ENCODE measurements around the gene CREM. TPM values are rescaled to one million over a fixed set of nuclear protein-coding genes. Genes with fewer than 3 reads are reported as not detected.

The CREM gene
- total RNA-seq, 1 donor from 2014 or later = 189 TPM

GRCh38 chr10:35112571-35112970 lies 14.1 kb upstream of the CREM start:
- H3K27me3 Mint-ChIP-seq (ENCODE audit: low read depth) = no peaks in the 10 kb centered on the region
- no peaks in the 10 kb centered on the region for H3K4me1 Mint-ChIP-seq (ENCODE audit: low read depth)
- no peak overlapping the region for H3K4me3 Mint-ChIP-seq (ENCODE audit: low read depth)
- H3K36me3 Mint-ChIP-seq (ENCODE audit: low read depth) = no peaks in the 10 kb centered on the region
- intact Hi-C loops (cut with micrococcal nuclease) = no loop called here
- DNase-seq (ENCODE audit: low spot score) = no peak
- no peak overlapping the region for H3K27ac Mint-ChIP-seq
- H3K9me3 Mint-ChIP-seq = no peaks in the 10 kb centered on the region

GRCh38 chr10:35119378-35119777 lies 7.3 kb upstream of the CREM start:
- peaks cover 6% of the 10 kb centered on the region for H3K27me3 Mint-ChIP-seq (ENCODE audit: low read depth)
- no peaks in the 10 kb centered on the region for H3K36me3 Mint-ChIP-seq (ENCODE audit: low read depth)
- no peaks in the 10 kb centered on the region for H3K9me3 Mint-ChIP-seq
- peaks cover 13% of the 10 kb centered on the region for H3K4me1 Mint-ChIP-seq (ENCODE audit: low read depth)
- no peak for DNase-seq (ENCODE audit: low spot score)
- no peak overlapping the region for H3K4me3 Mint-ChIP-seq (ENCODE audit: low read depth)
- intact Hi-C loops (cut with micrococcal nuclease) = no loop called here
- H3K27ac Mint-ChIP-seq = no peak overlapping the region

GRCh38 chr10:35124540-35124939 lies 2.1 kb upstream of the CREM start:
- no peak for DNase-seq (ENCODE audit: low spot score)
- Mint-ChIP-seq H3K27me3 (ENCODE audit: low read depth) (no peaks in the 10 kb centered on the region), H3K4me1 (ENCODE audit: low read depth) (peaks cover 34% of the 10 kb centered on the region), H3K4me3 (ENCODE audit: low read depth) (peak overlapping the region; percentile 45), H3K36me3 (ENCODE audit: low read depth) (peaks cover 14% of the 10 kb centered on the region), H3K27ac (no peak overlapping the region), H3K9me3 (no peaks in the 10 kb centered on the region)
- intact Hi-C loops (cut with micrococcal nuclease) = loop anchor here (10.0 kb wide), 1 partner anchor 440 kb away; no protein-coding TSS in a partner anchor

- Mint-ChIP-seq H3K36me3 (ENCODE audit: low read depth) (peaks cover 14% of the 10 kb centered on the region), H3K27me3 (ENCODE audit: low read depth) (no peaks in the 10 kb centered on the region), H3K27ac (peak overlapping the region; percentile 92), H3K4me1 (ENCODE audit: low read depth) (peaks cover 45% of the 10 kb centered on the region), H3K4me3 (ENCODE audit: low read depth) (peak overlapping the region; percentile 81), H3K9me3 (no peaks in the 10 kb centered on the region)
- intact Hi-C loops (cut with micrococcal nuclease) = loop anchor here (2.0 to 10.0 kb wide), 5 partner anchors 35 to 516 kb away; partner anchors contain the start of genes CUL2 and FZD8
- no peak for DNase-seq (ENCODE audit: low spot score)
Measured at GRCh38 chr10:35126062-35126529, 550 bp upstream of the CREM start.

GRCh38 chr10:35127289-35127891 lies 744 bp downstream of the CREM start:
- Mint-ChIP-seq H3K4me1 (ENCODE audit: low read depth) (peaks cover 52% of the 10 kb centered on the region), H3K27me3 (ENCODE audit: low read depth) (no peaks in the 10 kb centered on the region), H3K4me3 (ENCODE audit: low read depth) (peak overlapping the region; percentile 90), H3K27ac (peak overlapping the region; percentile 98), H3K9me3 (no peaks in the 10 kb centered on the region), H3K36me3 (ENCODE audit: low read depth) (peaks cover 14% of the 10 kb centered on the region)
- DNase-seq (ENCODE audit: low spot score) = peak; percentile 54
- intact Hi-C loops (cut with micrococcal nuclease) = loop anchor here (1.0 to 10.0 kb wide), 9 partner anchors 22 to 515 kb away; partner anchors contain the start of genes CUL2 and FZD8

GRCh38 chr10:35129185-35129674 lies 2.6 kb downstream of the CREM start:
- intact Hi-C loops (cut with micrococcal nuclease) = loop anchor here (5.0 to 10.0 kb wide), 3 partner anchors 313 to 513 kb away; partner anchors contain the start of gene FZD8

GRCh38 chr10:35130663-35131062 lies 4.0 kb downstream of the CREM start:
- intact Hi-C loops (cut with micrococcal nuclease) = no loop called here
- peaks cover 14% of the 10 kb centered on the region for H3K36me3 Mint-ChIP-seq (ENCODE audit: low read depth)
- peak overlapping the region; percentile 47 for H3K4me3 Mint-ChIP-seq (ENCODE audit: low read depth)
- peaks cover 47% of the 10 kb centered on the region for H3K4me1 Mint-ChIP-seq (ENCODE audit: low read depth)
- DNase-seq (ENCODE audit: low spot score) = no peak
- no peaks in the 10 kb centered on the region for H3K9me3 Mint-ChIP-seq
- no peaks in the 10 kb centered on the region for H3K27me3 Mint-ChIP-seq (ENCODE audit: low read depth)
- H3K27ac Mint-ChIP-seq = peak overlapping the region; percentile 82

More at GRCh38 chr10:35129185-35129674, 2.6 kb downstream of the CREM start:
- Mint-ChIP-seq H3K27me3 (ENCODE audit: low read depth) (no peaks in the 10 kb centered on the region), H3K9me3 (no peaks in the 10 kb centered on the region), H3K4me1 (ENCODE audit: low read depth) (peaks cover 54% of the 10 kb centered on the region), H3K4me3 (ENCODE audit: low read depth) (peak overlapping the region; percentile 90), H3K27ac (peak overlapping the region; percentile 98), H3K36me3 (ENCODE audit: low read depth) (peaks cover 14% of the 10 kb centered on the region)
- DNase-seq (ENCODE audit: low spot score) = no peak

GRCh38 chr10:35132727-35133126 lies 6.1 kb downstream of the CREM start:
- Mint-ChIP-seq H3K27ac (peak overlapping the region; percentile 85), H3K9me3 (no peaks in the 10 kb centered on the region), H3K27me3 (ENCODE audit: low read depth) (no peaks in the 10 kb centered on the region), H3K4me3 (ENCODE audit: low read depth) (peak overlapping the region; percentile 38), H3K36me3 (ENCODE audit: low read depth) (peaks cover 14% of the 10 kb centered on the region), H3K4me1 (ENCODE audit: low read depth) (peaks cover 60% of the 10 kb centered on the region)
- no peak for DNase-seq (ENCODE audit: low spot score)
- intact Hi-C loops (cut with micrococcal nuclease) = loop anchor here (1.0 kb wide), 2 partner anchors 17 to 63 kb away; no protein-coding TSS in a partner anchor

- no peak for DNase-seq (ENCODE audit: low spot score)
- Mint-ChIP-seq H3K4me3 (ENCODE audit: low read depth) (peak overlapping the region; percentile 47), H3K27ac (peak overlapping the region; percentile 85), H3K36me3 (ENCODE audit: low read depth) (peaks cover 9% of the 10 kb centered on the region), H3K4me1 (ENCODE audit: low read depth) (peaks cover 59% of the 10 kb centered on the region), H3K9me3 (no peaks in the 10 kb centered on the region), H3K27me3 (ENCODE audit: low read depth) (no peaks in the 10 kb centered on the region)
- intact Hi-C loops (cut with micrococcal nuclease) = no loop called here
Measured at GRCh38 chr10:35133586-35133985, 6.9 kb downstream of the CREM start.

GRCh38 chr10:35135861-35136260 lies 9.2 kb downstream of the CREM start:
- Mint-ChIP-seq H3K4me3 (ENCODE audit: low read depth) (peak overlapping the region; percentile 15), H3K4me1 (ENCODE audit: low read depth) (peaks cover 41% of the 10 kb centered on the region), H3K27me3 (ENCODE audit: low read depth) (no peaks in the 10 kb centered on the region), H3K9me3 (no peaks in the 10 kb centered on the region), H3K27ac (peak overlapping the region; percentile 69), H3K36me3 (ENCODE audit: low read depth) (no peaks in the 10 kb centered on the region)
- DNase-seq (ENCODE audit: low spot score) = no peak
- intact Hi-C loops (cut with micrococcal nuclease) = no loop called here

- peak overlapping the region; percentile 69 for H3K27ac Mint-ChIP-seq
- intact Hi-C loops (cut with micrococcal nuclease) = no loop called here
Measured at GRCh38 chr10:35136263-35136815, 9.7 kb downstream of the CREM start.

GRCh38 chr10:35140126-35140525 lies 13.5 kb downstream of the CREM start:
- intact Hi-C loops (cut with micrococcal nuclease) = no loop called here
- Mint-ChIP-seq H3K27me3 (ENCODE audit: low read depth) (no peaks in the 10 kb centered on the region), H3K27ac (no peak overlapping the region), H3K36me3 (ENCODE audit: low read depth) (peaks cover 16% of the 10 kb centered on the region), H3K9me3 (no peaks in the 10 kb centered on the region), H3K4me1 (ENCODE audit: low read depth) (peaks cover 32% of the 10 kb centered on the region), H3K4me3 (ENCODE audit: low read depth) (no peak overlapping the region)
- no peak for DNase-seq (ENCODE audit: low spot score)

More at GRCh38 chr10:35136263-35136815, 9.7 kb downstream of the CREM start:
- DNase-seq (ENCODE audit: low spot score) = no peak
- Mint-ChIP-seq H3K4me3 (ENCODE audit: low read depth) (peak overlapping the region; percentile 39), H3K27me3 (ENCODE audit: low read depth) (no peaks in the 10 kb centered on the region), H3K9me3 (no peaks in the 10 kb centered on the region), H3K36me3 (ENCODE audit: low read depth) (no peaks in the 10 kb centered on the region), H3K4me1 (ENCODE audit: low read depth) (peaks cover 38% of the 10 kb centered on the region)

- H3K9me3 Mint-ChIP-seq = no peaks in the 10 kb centered on the region
- peaks cover 31% of the 10 kb centered on the region for H3K4me1 Mint-ChIP-seq (ENCODE audit: low read depth)
- intact Hi-C loops (cut with micrococcal nuclease) = no loop called here
- no peak overlapping the region for H3K4me3 Mint-ChIP-seq (ENCODE audit: low read depth)
- H3K27me3 Mint-ChIP-seq (ENCODE audit: low read depth) = no peaks in the 10 kb centered on the region
- peaks cover 18% of the 10 kb centered on the region for H3K36me3 Mint-ChIP-seq (ENCODE audit: low read depth)
- no peak for DNase-seq (ENCODE audit: low spot score)
- no peak overlapping the region for H3K27ac Mint-ChIP-seq
Measured at GRCh38 chr10:35140727-35141126, 14.1 kb downstream of the CREM start.

All from activated T-helper 2 cell treated with anti-CD3 and anti-CD28 coated beads, Interferon-gamma antibody, Interleukin-2, Interleukin-4, amounts not matched to agents 10 μg/mL and 5 μg/mL and 100 μg/mL, durations not matched to agents 14 hours and 24 hours and 36 hours (primary cell).